Lower leg skin (tissue), 4 donors: ENCODE data around the gene SELENON. TPM values are rescaled to one million over a fixed set of nuclear protein-coding genes. Genes with fewer than 3 reads are reported as not detected.

Experiments
- DNase-seq, 2 donors: peaks; one replicate each; pipeline ENCODE4 v3.0.0-alpha.2; 2019; ENCODE audit warnings: low spot score in 2 of 2
- H3K4me3 ChIP-seq: fragments of 200-600 bp; sonication (generic); 2 replicates; pipeline ENCODE4 v1.5.1; 2017; ENCODE audit warnings: mild to moderate bottlenecking, low read depth; ENCODE audit not compliant: poor library complexity, severe bottlenecking
- POLR2A ChIP-seq, 2 donors: fragments of 450-650 bp; IDR thresholded peaks; one replicate each; pipeline ENCODE4 v1.6.1; 2016 to 2017; ENCODE audit warnings: antibody characterized with exemption in 2 of 2, mild to moderate bottlenecking in 1 of 2, moderate library complexity in 1 of 2
- WGBS, 2 donors: methylation state at CpG; one replicate each; pipeline ENCODE4 v1.1.5; 2018; 5-methylcytosine and 5-hydroxymethylcytosine counted together
- intact Hi-C: fragments of 100-400 bp; cut with DNase I; formaldehyde crosslinking; loops from one replicate; pipeline ENCODE4 v1.15.0; 2023; ENCODE audit warnings: low total_unique reads
- total RNA-seq, 4 donors: library from RNA; depleted of rRNA; stranded (reverse); fragments of >200 nt; gene quantifications; one replicate each; pipeline ENCODE4 v1.1.0, GENCODE V29; 2016
- TF ChIP-seq, protein P1 (sequence below), 3 donors: fragments of 450-650 bp; IDR thresholded peaks; one replicate each; pipeline ENCODE4 v1.5.1; 2016; ENCODE audit warnings: antibody characterized with exemption in 3 of 3, mild to moderate bottlenecking in 3 of 3, moderate library complexity in 2 of 3

The SELENON gene
- total RNA-seq, 4 donors from 2014 or later, result 14.9 to 24.5 (median 17.6) TPM

DNA sequence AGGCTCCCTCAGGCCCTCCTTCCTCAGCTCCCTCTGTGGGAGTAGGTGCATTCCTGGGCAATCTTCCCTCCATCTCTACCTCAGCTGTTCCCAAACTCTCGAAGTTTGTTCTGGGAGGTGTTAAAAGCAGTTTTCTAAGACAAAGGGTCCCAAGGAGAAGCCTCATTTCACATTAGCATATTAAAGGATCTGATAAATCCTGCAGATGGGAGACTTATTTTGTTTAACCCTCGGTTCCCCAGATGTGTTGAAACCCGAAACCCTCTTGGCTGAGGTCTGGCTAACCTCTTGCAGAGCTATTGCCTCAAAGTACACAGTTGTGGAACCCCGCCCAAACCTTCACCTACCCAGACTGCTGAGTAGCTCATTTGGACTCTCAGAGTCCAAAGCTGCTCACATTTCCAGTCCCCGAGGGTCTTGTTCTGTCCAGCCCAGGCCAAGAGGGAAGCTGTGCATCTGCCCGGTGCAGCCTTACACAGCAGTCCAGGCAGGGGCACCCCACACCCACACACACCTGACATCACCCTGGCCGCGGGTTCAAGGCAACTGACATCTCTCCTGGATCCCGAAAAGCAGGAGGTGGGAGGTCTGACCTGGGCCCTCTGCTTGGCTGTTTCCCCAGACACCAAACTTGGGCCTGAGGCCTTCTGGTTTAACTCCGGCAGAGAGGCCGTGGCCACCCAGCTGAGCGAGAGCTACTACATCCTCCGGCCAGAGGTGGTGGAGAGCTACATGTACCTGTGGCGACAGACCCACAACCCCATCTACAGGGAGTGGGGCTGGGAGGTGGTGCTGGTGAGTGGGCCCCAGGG is 19.5 kb upstream of the SELENON start:
- no peak overlapping the region for H3K4me3 ChIP-seq
- TF ChIP-seq, protein P1, sequence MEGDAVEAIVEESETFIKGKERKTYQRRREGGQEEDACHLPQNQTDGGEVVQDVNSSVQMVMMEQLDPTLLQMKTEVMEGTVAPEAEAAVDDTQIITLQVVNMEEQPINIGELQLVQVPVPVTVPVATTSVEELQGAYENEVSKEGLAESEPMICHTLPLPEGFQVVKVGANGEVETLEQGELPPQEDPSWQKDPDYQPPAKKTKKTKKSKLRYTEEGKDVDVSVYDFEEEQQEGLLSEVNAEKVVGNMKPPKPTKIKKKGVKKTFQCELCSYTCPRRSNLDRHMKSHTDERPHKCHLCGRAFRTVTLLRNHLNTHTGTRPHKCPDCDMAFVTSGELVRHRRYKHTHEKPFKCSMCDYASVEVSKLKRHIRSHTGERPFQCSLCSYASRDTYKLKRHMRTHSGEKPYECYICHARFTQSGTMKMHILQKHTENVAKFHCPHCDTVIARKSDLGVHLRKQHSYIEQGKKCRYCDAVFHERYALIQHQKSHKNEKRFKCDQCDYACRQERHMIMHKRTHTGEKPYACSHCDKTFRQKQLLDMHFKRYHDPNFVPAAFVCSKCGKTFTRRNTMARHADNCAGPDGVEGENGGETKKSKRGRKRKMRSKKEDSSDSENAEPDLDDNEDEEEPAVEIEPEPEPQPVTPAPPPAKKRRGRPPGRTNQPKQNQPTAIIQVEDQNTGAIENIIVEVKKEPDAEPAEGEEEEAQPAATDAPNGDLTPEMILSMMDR (IDR thresholded peaks at IDR 0.05), result no peak
- no peak for TF ChIP-seq POLR2A (IDR thresholded peaks at IDR 0.05)
- intact Hi-C loops, result no loop called here
- DNase-seq, result no peak
- 74 to 80% methylated on average over 12 to 13 of the region's 14 CpGs for WGBS, 2 donors

DNA sequence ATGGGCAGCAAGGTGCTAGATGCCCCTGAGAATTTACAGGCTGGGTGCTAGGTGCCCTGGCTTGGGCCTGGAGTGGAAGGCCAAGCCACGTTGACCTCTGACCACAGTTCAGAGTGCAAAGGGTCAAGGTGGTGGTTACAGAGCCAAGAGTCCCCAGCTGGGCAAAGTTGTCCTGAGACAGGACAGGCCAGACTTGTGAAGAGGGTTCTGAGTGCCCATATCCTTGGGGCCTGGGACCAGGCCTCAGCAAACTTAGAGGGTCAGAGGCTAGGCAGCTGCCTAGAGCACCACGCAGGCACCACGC is 18.9 kb upstream of the SELENON start:
- intact Hi-C loops, result no loop called here
- 88 to 96% methylated on average over 3 of the region's 3 CpGs for WGBS, 2 donors
- H3K4me3 ChIP-seq, result no peak overlapping the region
- DNase-seq, result no peak
- no peak for TF ChIP-seq POLR2A (IDR thresholded peaks at IDR 0.05)
- TF ChIP-seq, protein P1 (IDR thresholded peaks at IDR 0.05), result no peak

DNA sequence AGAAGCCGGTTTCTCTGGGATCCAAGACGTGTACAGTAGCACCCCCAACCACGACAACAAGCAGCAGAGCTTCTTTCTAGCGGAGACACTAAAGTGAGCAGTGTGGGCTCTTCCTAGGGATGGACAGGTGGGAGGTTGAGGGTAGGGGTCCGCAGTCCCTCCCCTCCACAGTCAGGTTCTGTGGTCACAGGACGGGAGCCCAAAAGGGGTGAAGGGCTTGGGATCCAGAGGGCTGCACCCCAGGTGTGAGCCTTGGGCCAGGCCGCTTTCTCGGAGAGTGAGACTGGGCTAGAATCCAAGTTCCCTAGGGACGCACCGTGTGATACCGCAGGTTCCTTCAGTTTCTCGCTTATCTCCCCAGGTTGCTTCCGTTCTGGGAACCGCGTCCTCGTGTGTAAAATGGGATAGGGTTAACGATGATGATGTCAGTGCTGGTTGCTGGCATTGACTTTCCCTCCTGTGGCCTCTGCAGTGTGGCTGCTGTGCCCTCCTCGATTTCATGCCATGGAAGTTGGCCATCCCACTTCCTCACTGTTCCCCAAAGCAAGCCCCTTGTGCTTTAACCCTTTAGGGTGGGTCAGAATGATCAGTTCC is 17.3 kb upstream of the SELENON start:
- WGBS, 2 donors, result 76 to 77% methylated on average over 18 of the region's 18 CpGs
- no peak for DNase-seq
- no peak overlapping the region for H3K4me3 ChIP-seq
- no peak for TF ChIP-seq POLR2A (IDR thresholded peaks at IDR 0.05)
- TF ChIP-seq, protein P1 (IDR thresholded peaks at IDR 0.05), result no peak
- intact Hi-C loops, result no loop called here

DNA sequence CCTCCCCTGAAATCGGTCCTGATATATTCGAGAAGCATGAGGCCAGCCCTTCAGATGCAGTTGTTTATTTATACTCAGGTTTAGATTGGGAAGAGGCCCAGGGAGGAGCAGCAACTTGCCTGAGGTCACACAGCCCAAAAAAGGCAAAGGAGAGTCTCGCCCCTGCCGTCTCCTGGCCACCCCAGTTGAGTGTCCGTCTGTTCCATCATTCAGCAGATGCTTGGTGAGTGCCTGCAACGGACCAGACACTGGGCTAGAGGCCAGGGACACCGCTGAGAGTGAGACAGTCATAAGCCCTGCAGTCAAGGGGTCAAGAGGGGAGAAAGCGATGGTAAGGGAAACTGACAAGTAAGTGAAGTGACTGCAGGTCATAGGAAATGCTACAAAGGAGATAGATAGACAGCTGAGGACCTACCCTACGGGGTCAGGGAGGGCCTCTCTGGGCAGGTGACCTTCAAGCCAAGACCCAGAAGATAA is 15.4 kb upstream of the SELENON start:
- WGBS, 2 donors, result 80 to 82% methylated on average over 9 of the region's 9 CpGs
- intact Hi-C loops, result no loop called here
- TF ChIP-seq, protein P1 (IDR thresholded peaks at IDR 0.05), result no peak
- H3K4me3 ChIP-seq, result no peak overlapping the region
- DNase-seq, result no peak

DNA sequence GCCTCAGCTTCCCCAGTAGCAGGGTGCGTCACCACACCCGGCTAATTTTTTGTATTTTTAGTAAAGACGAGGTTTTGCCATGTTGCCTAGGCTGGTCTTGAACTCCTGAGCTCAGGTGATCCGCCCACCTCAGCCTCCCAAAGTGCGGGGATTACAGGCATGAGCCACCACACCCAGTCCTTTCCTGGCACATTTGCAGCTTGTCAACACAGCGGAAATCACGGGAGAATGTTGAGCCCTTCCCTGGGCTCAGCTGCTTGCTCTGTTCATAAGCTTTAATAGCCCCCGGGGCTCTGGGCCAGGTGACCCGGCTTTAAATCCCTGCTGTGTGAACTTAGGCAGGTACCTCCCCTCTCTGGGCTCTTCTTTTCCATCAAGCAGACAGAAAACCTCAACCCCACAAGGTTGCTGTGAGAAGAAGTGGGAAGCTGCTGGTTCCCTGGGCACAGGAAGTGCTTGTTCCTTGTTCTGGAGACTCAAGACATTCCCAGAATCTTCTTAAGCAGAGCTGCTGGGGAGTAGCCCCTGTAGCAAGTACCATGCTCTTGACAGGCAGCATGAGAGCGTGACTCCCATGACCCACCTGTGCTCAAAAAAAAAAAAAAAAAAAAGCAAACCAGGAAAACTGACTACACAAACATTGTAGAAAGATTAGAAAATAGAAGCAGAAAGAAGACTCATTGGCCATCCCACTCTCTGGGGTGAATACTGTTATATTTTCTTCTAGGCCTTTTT is 14.5 kb upstream of the SELENON start:
- TF ChIP-seq, protein P1 (IDR thresholded peaks at IDR 0.05), result no peak
- no peak for TF ChIP-seq POLR2A (IDR thresholded peaks at IDR 0.05)
- 66 to 71% methylated on average over 10 of the region's 10 CpGs for WGBS, 2 donors
- DNase-seq, result no peak
- no peak overlapping the region for H3K4me3 ChIP-seq
- intact Hi-C loops, result no loop called here
